ENCODE data around the gene CAMSAP2. TPM values are rescaled to one million over a fixed set of nuclear protein-coding genes. Genes with fewer than 3 reads are reported as not detected.

The CAMSAP2 gene
- total RNA-seq, 1 experiment from 2014 or later: 28.6 TPM

GRCh38 chr1:200724064-200724463 lies 14.6 kb upstream of the CAMSAP2 start:
- Histone ChIP-seq H4K20me1 (ENCODE audit: low read length) (no peaks in the 10 kb centered on the region), H3K4me2 (ENCODE audit: low read length) (peak overlapping the region; percentile 29), H3K9me2 (replicated peaks; ENCODE audit: low read length) (no peaks in the 10 kb centered on the region), H3K27ac (ENCODE audit: low read length) (peak overlapping the region; percentile 21), H3K27me3 (ENCODE audit: low read length) (no peaks in the 10 kb centered on the region), H3F3A (ENCODE audit: low read length, unreplicated experiment) (peaks cover 3% of the 10 kb centered on the region), H3K4me3 (ENCODE audit: low read length) (no peak overlapping the region), H3K4me1 (ENCODE audit: insufficient read depth, low read length) (peaks cover 9% of the 10 kb centered on the region), H3K36me3 (ENCODE audit: low read depth, low read length) (no peaks in the 10 kb centered on the region), H3K9ac (ENCODE audit: low read length) (no peak overlapping the region), H2AFZ (ENCODE audit: low read length) (no peak overlapping the region), H3K9me3 (ENCODE audit: low read length) (no peaks in the 10 kb centered on the region), H3K79me2 (ENCODE audit: low read length) (no peaks in the 10 kb centered on the region)
- ChIA-PET POLR2A (ENCODE audit: unreplicated experiment) (interaction anchor here (0.9 kb wide), 1 partner anchor 15 kb away, joined by 7 read pairs; no protein-coding TSS in a partner anchor), CTCF (interaction anchor here (0.6 kb wide), 2 partner anchors 14 to 102 kb away, joined by 3 to 9 read pairs; no protein-coding TSS in a partner anchor)
- DNase-seq: peak; percentile 95
- peak; percentile 100 for ATAC-seq
- intact Hi-C loops (cut with micrococcal nuclease): loop anchor here (1.0 kb wide), 2 partner anchors 14 to 79 kb away; partner anchors contain the start of gene CAMSAP2
- no peak for TF ChIP-seq CTCF (conservative IDR thresholded peaks at IDR 0.05; ENCODE audit: low read depth, low read length)
- no peak for TF ChIP-seq EZH2 (IDR thresholded peaks at IDR 0.05; ENCODE audit: low read length, unreplicated experiment)
- TF ChIP-seq EZH2phosphoT487 (IDR thresholded peaks at IDR 0.05; ENCODE audit: borderline replicate concordance, low read length): no peak
- no TSS peak for BruUV-seq (replicated peaks)

GRCh38 chr1:200727257-200727656 lies 11.4 kb upstream of the CAMSAP2 start:
- peaks cover 9% of the 10 kb centered on the region for H3K4me1 ChIP-seq (ENCODE audit: insufficient read depth, low read length)
- no peak for DNase-seq
- H3K36me3 ChIP-seq (ENCODE audit: low read depth, low read length): no peaks in the 10 kb centered on the region
- H3F3A ChIP-seq (ENCODE audit: low read length, unreplicated experiment): peaks cover 3% of the 10 kb centered on the region
- H3K4me2 ChIP-seq (ENCODE audit: low read length): no peak overlapping the region
- no peak overlapping the region for H3K9ac ChIP-seq (ENCODE audit: low read length)
- H4K20me1 ChIP-seq (ENCODE audit: low read length): no peaks in the 10 kb centered on the region
- intact Hi-C loops (cut with micrococcal nuclease): no loop called here
- no peak overlapping the region for H3K4me3 ChIP-seq (ENCODE audit: low read length)
- H3K27ac ChIP-seq (ENCODE audit: low read length): no peak overlapping the region
- ATAC-seq: no peak
- no peaks in the 10 kb centered on the region for H3K79me2 ChIP-seq (ENCODE audit: low read length)
- no TSS peak for BruUV-seq (replicated peaks)
- ChIA-PET POLR2A (ENCODE audit: unreplicated experiment) (no interaction called here), CTCF (interaction anchor here (0.6 kb wide), 1 partner anchor 139 kb away, joined by 5 read pairs; no protein-coding TSS in a partner anchor)
- H3K9me3 ChIP-seq (ENCODE audit: low read length): no peaks in the 10 kb centered on the region
- no peak overlapping the region for H2AFZ ChIP-seq (ENCODE audit: low read length)
- TF ChIP-seq EZH2phosphoT487 (IDR thresholded peaks at IDR 0.05; ENCODE audit: borderline replicate concordance, low read length) (no peak), CTCF (conservative IDR thresholded peaks at IDR 0.05; ENCODE audit: low read depth, low read length) (no peak), EZH2 (IDR thresholded peaks at IDR 0.05; ENCODE audit: low read length, unreplicated experiment) (no peak)
- no peaks in the 10 kb centered on the region for H3K27me3 ChIP-seq (ENCODE audit: low read length)
- H3K9me2 ChIP-seq (replicated peaks; ENCODE audit: low read length): no peaks in the 10 kb centered on the region

DNA sequence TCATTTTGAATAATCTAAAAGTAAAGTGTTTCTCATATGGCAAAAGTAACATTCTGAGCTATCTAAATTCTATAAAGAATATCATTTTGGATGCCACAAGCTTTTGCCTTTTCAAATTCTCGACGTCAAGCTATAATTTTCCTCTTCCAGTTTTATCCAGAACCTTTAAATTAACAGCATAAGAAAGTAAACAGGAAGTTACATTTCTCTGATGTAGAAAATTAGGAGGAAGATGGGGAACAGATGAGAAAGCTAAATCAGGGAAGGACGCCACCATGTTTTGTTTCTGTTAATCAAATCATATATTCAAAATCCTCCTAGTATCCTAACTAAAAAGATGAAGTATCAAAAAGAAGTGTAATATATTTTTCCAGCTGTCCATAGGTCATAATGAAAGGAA lies 8.8 kb upstream of the CAMSAP2 start:
- intact Hi-C loops (cut with micrococcal nuclease): no loop called here
- ATAC-seq: no peak
- DNase-seq: no peak
- H3K9ac ChIP-seq (ENCODE audit: low read length): no peak overlapping the region
- H3K9me3 ChIP-seq (ENCODE audit: low read length): no peaks in the 10 kb centered on the region
- no peaks in the 10 kb centered on the region for H4K20me1 ChIP-seq (ENCODE audit: low read length)
- ChIA-PET POLR2A (ENCODE audit: unreplicated experiment) (interaction anchor here (0.7 kb wide), 1 partner anchor 60 kb away, joined by 10 read pairs; the partner anchor contains the start of gene DDX59), CTCF (no interaction called here)
- H3K36me3 ChIP-seq (ENCODE audit: low read depth, low read length): no peaks in the 10 kb centered on the region
- no TSS peak for BruUV-seq (replicated peaks)
- no peaks in the 10 kb centered on the region for H3K27me3 ChIP-seq (ENCODE audit: low read length)
- H3K27ac ChIP-seq (ENCODE audit: low read length): no peak overlapping the region
- TF ChIP-seq CTCF (conservative IDR thresholded peaks at IDR 0.05; ENCODE audit: low read depth, low read length): no peak
- no peak for TF ChIP-seq EZH2phosphoT487 (IDR thresholded peaks at IDR 0.05; ENCODE audit: borderline replicate concordance, low read length)
- no peak for TF ChIP-seq EZH2 (IDR thresholded peaks at IDR 0.05; ENCODE audit: low read length, unreplicated experiment)
- H3K4me3 ChIP-seq (ENCODE audit: low read length): no peak overlapping the region
- H3K79me2 ChIP-seq (ENCODE audit: low read length): no peaks in the 10 kb centered on the region
- H3F3A ChIP-seq (ENCODE audit: low read length, unreplicated experiment): no peaks in the 10 kb centered on the region
- peaks cover 11% of the 10 kb centered on the region for H3K4me1 ChIP-seq (ENCODE audit: insufficient read depth, low read length)
- no peaks in the 10 kb centered on the region for H3K9me2 ChIP-seq (replicated peaks; ENCODE audit: low read length)
- peak overlapping the region; percentile 50 for H2AFZ ChIP-seq (ENCODE audit: low read length)
- no peak overlapping the region for H3K4me2 ChIP-seq (ENCODE audit: low read length)
